SK-N-SH (cell line): ENCODE results near the gene LAMP2. TPM values are rescaled to one million over a fixed set of nuclear protein-coding genes. Genes with fewer than 3 reads are reported as not detected.

Experiments
- CTCF ChIA-PET: fragments of 300-600, 350-600 bp; formaldehyde crosslinking; extraction: SDS; loops from one replicate; lab custom pipeline; 2021; lab: Yijun Ruan, JAX
- POLR2A ChIA-PET: fragments of 350-600 bp; sonication (Branson Sonifier 250); formaldehyde crosslinking; extraction: SDS; loops from one replicate; lab custom pipeline; 2020; ENCODE audit warnings: antibody characterized with exemption, inconsistent platforms; lab: Yijun Ruan, JAX
- DNase-seq: peaks from one replicate; pipeline ENCODE4 v3.0.0; 2012
- H2AFZ ChIP-seq: fragments of 200-600 bp; sonication (generic); 2 replicates; pipeline ENCODE4 v1.8.1; 2016; ENCODE audit warnings: antibody characterized with exemption, mild to moderate bottlenecking, low read depth
- H3F3A ChIP-seq: fragments of 200-600 bp; sonication (generic); replicated peaks from 2 replicates; pipeline ENCODE3; 2016; ENCODE audit warnings: antibody characterized with exemption, mild to moderate bottlenecking; ENCODE audit not compliant: insufficient read depth
- H3K27ac ChIP-seq, 2 experiments: fragments of 200-500 bp in 1 of 2; fragments of 200-600 bp in 1 of 2; sonication (Bioruptor generic) in 1 of 2; sonication (generic), shearing (Covaris generic) in 1 of 2; 2 replicates each; pipeline versions ENCODE4 v1.5.1 to v1.6.1; 2014 to 2016; ENCODE audit warnings: low read depth in 2 of 2, inconsistent platforms in 1 of 2, low read length in 1 of 2, mild to moderate bottlenecking in 1 of 2, mixed read lengths in 1 of 2
- H3K27me3 ChIP-seq: fragments of 200-600 bp; sonication (generic), shearing (Covaris generic); 2 replicates; pipeline ENCODE4 v1.6.1; 2016; ENCODE audit warnings: mixed run types; ENCODE audit not compliant: insufficient read depth
- H3K36me3 ChIP-seq, 2 experiments: fragments of 200-500 bp in 1 of 2; fragments of 200-600 bp in 1 of 2; sonication (Bioruptor generic) in 1 of 2; sonication (generic) in 1 of 2; replicated peaks in 1 of 2; 2 replicates each; pipeline versions ENCODE3 to v1.5.1; 2014 to 2016; ENCODE audit warnings: low read length in 1 of 2, mild to moderate bottlenecking in 1 of 2; ENCODE audit not compliant: insufficient read depth in 2 of 2, control insufficient read depth in 1 of 2
- H3K4me1 ChIP-seq, 2 experiments: fragments of 200-500 bp in 1 of 2; fragments of 200-600 bp in 1 of 2; sonication (Bioruptor generic) in 1 of 2; sonication (generic), shearing (Covaris generic) in 1 of 2; 2 replicates each; pipeline versions ENCODE4 v1.5.1 to v1.6.1; 2014 to 2016; ENCODE audit warnings: low read depth in 1 of 2, low read length in 1 of 2, mixed run types in 1 of 2; ENCODE audit not compliant: insufficient read depth in 2 of 2, control insufficient read depth in 1 of 2
- H3K4me2 ChIP-seq: fragments of 200-600 bp; sonication (generic), shearing (Covaris generic); 2 replicates; pipeline ENCODE4 v1.6.1; 2017; ENCODE audit warnings: mixed run types
- H3K4me3 ChIP-seq, 2 experiments: fragments of 200-500 bp in 1 of 2; fragments of 200-600 bp in 1 of 2; sonication (Bioruptor generic) in 1 of 2; sonication (generic), shearing (Covaris generic) in 1 of 2; 2 replicates each; pipeline versions ENCODE4 v1.5.1 to v1.8.1; 2014 to 2016; ENCODE audit warnings: low read depth in 2 of 2, inconsistent platforms in 1 of 2, low read length in 1 of 2, mild to moderate bottlenecking in 1 of 2, mixed read lengths in 1 of 2, moderate library complexity in 1 of 2
- H3K79me2 ChIP-seq: fragments of 200-600 bp; sonication (generic); 2 replicates; pipeline ENCODE4 v1.8.1; 2017; ENCODE audit warnings: mild to moderate bottlenecking; ENCODE audit not compliant: insufficient read depth
- H3K9ac ChIP-seq: fragments of 200-600 bp; sonication (generic); 2 replicates; pipeline ENCODE4 v1.6.1; 2017; ENCODE audit warnings: mixed run types
- H3K9me2 ChIP-seq: fragments of 200-600 bp; sonication (generic); 2 replicates; pipeline ENCODE4 v1.6.1; 2017; ENCODE audit warnings: mixed run types
- H3K9me3 ChIP-seq: fragments of 200-600 bp; sonication (generic); 2 replicates; pipeline ENCODE4 v1.6.1; 2017; ENCODE audit warnings: mixed run types, mild to moderate bottlenecking, moderate library complexity
- H4K20me1 ChIP-seq: fragments of 200-600 bp; sonication (generic); 2 replicates; pipeline ENCODE4 v1.6.1; 2017; ENCODE audit warnings: mild to moderate bottlenecking, mixed run types; ENCODE audit not compliant: insufficient read depth
- EP300 ChIP-seq, 2 experiments: IDR thresholded peaks; 2 replicates each; pipeline versions ENCODE4 v1.4.0 to v1.6.1; 2012; ENCODE audit warnings: borderline replicate concordance in 1 of 2, low read depth in 1 of 2, low read length in 1 of 2
- FOXJ3 ChIP-seq: sonication (generic); formaldehyde crosslinking; IDR thresholded peaks from 2 replicates; pipeline ENCODE4 v1.5.1; 2020; ENCODE audit warnings: mild to moderate bottlenecking, missing genetic modification reagents
- JUND ChIP-seq: IDR thresholded peaks from 2 replicates; pipeline ENCODE4 v1.4.0; 2012
- MXI1 ChIP-seq: IDR thresholded peaks from 2 replicates; pipeline ENCODE4 v1.6.1; 2012; ENCODE audit warnings: mild to moderate bottlenecking, low read depth, low read length, improper control_type of control experiment
- RAD21 ChIP-seq: IDR thresholded peaks from 2 replicates; pipeline ENCODE4 v1.6.1; 2012; ENCODE audit warnings: mild to moderate bottlenecking, low read length
- RCOR1 ChIP-seq: fragments of 150-350 bp; IDR thresholded peaks from 2 replicates; pipeline ENCODE4 v1.6.1; 2017; ENCODE audit warnings: antibody characterized with exemption, low read length
- RFX5 ChIP-seq: IDR thresholded peaks from 2 replicates; pipeline ENCODE4 v1.6.1; 2012; ENCODE audit warnings: mild to moderate bottlenecking, improper control_type of control experiment, low read length
- SIN3A ChIP-seq: IDR thresholded peaks from 2 replicates; pipeline ENCODE4 v1.6.1; 2012; ENCODE audit warnings: low read depth, mild to moderate bottlenecking, low read length, moderate library complexity, borderline replicate concordance
- TAF1 ChIP-seq: IDR thresholded peaks from 2 replicates; pipeline ENCODE4 v1.6.1; 2012; ENCODE audit warnings: low read depth, mild to moderate bottlenecking, low read length, moderate library complexity, borderline replicate concordance
- YY1 ChIP-seq: IDR thresholded peaks from 2 replicates; pipeline ENCODE4 v1.4.0; 2012; ENCODE audit warnings: low read depth, mild to moderate bottlenecking
- WGBS: methylation state at CpG from one replicate; pipeline ENCODE4 v1.1.6; 2017; ENCODE audit warnings: low lambda C conversion rate; 5-methylcytosine and 5-hydroxymethylcytosine counted together
- polyA plus RNA-seq, 3 experiments: library from polyadenylated mRNA; depleted of rRNA; stranded (reverse); fragments of >200 nt; gene quantifications; 2 replicates each; pipeline ENCODE4 v1.2.3, GENCODE V29; 2012
- TF ChIP-seq, protein P1 (sequence below): IDR thresholded peaks from 2 replicates; pipeline ENCODE4 v1.6.1; 2012; ENCODE audit warnings: mild to moderate bottlenecking, low read depth, low read length, moderate library complexity
- TF ChIP-seq, protein P2 (sequence below): IDR thresholded peaks from 2 replicates; pipeline ENCODE4 v1.4.0; 2012; ENCODE audit warnings: low read depth, borderline replicate concordance
- TF ChIP-seq, protein P3 (sequence below): fragments of 200-600 bp; sonication (generic); IDR thresholded peaks from 2 replicates; pipeline ENCODE4 v1.6.1; 2017; ENCODE audit warnings: antibody characterized with exemption, mild to moderate bottlenecking, moderate library complexity
- TF ChIP-seq, protein P4 (sequence below): fragments of 150-350 bp; IDR thresholded peaks from 2 replicates; pipeline ENCODE4 v1.6.1; 2016; ENCODE audit warnings: mild to moderate bottlenecking, low read depth, low read length
- TF ChIP-seq, protein P5 (sequence below): IDR thresholded peaks from 2 replicates; pipeline ENCODE4 v1.4.0; 2012; ENCODE audit warnings: low read depth

The LAMP2 gene
- polyA plus RNA-seq, 1 of the 3 experiments (the other 2 are of a cell fraction) = 108 TPM

DNA sequence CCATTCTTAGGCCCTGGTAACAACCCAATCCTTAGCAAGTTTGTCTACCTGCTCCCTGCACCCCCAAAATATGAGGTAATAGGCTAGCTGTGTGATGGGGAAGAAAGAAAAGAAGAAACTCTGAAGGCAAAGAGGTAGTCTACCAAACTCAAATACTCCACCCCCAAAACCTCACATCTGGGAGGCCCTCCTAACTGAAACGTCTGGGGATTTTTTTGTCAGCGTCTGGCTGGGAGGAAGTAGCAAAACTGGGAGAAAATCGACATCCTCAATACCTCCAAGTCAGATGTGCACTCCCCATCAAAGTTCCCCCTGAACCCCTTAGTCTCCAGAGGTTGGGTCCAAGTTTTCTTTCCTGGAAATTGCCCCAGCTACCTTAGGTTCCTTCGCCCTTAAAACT is 1.0 kb downstream of the LAMP2 start:
- CTCF ChIA-PET = interaction anchor here (0.9 to 1.0 kb wide), 2 partner anchors 16 to 27 kb away, joined by 3 read pairs; no protein-coding TSS in a partner anchor
- H3K79me2 ChIP-seq = peaks cover 59% of the 10 kb centered on the region

DNA sequence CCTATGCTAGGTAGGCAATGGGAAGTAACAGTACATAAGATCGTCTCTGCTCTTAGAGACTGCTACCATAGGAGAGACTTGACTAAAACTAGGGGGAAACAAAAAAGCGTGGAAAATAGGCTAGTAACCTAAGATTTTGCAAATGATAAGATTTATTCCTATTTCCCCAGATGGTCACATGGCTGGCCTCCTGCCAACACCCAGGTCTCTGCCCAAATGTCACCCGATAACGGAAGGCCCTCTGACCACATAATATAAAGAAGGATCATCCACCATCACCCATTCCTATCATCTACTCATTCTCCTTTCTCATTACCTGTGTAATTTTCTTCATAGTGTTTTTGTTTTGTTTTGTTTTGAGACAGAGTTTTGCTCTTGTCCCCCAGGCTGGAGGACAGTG is 4.7 kb downstream of the LAMP2 start:
- Histone ChIP-seq H2AFZ (no peak overlapping the region), H3K79me2 (peaks cover 96% of the 10 kb centered on the region), H3K9ac (no peak overlapping the region), H3K4me1 (peaks cover 5 to 6% of the 10 kb centered on the region in 2 experiments; a peak in 2 of 4 replicates), H3K9me2 (no peaks in the 10 kb centered on the region), H3K27me3 (no peaks in the 10 kb centered on the region), H3K4me2 (no peak overlapping the region), H3K27ac (no peak overlapping the region), H3K36me3 (no peaks in the 10 kb centered on the region), H4K20me1 (peaks cover 38% of the 10 kb centered on the region; the same call in 1 of the 2 replicates), H3F3A (no peaks in the 10 kb centered on the region), H3K4me3 (no peak overlapping the region), H3K9me3 (no peaks in the 10 kb centered on the region)
- no peak for DNase-seq
- ChIA-PET POLR2A (no interaction called here), CTCF (interaction anchor here (2.1 kb wide), 1 partner anchor 13 kb away, joined by 14 read pairs; no protein-coding TSS in a partner anchor)
- no peak for TF ChIP-seq YY1
- TF ChIP-seq, protein P1, sequence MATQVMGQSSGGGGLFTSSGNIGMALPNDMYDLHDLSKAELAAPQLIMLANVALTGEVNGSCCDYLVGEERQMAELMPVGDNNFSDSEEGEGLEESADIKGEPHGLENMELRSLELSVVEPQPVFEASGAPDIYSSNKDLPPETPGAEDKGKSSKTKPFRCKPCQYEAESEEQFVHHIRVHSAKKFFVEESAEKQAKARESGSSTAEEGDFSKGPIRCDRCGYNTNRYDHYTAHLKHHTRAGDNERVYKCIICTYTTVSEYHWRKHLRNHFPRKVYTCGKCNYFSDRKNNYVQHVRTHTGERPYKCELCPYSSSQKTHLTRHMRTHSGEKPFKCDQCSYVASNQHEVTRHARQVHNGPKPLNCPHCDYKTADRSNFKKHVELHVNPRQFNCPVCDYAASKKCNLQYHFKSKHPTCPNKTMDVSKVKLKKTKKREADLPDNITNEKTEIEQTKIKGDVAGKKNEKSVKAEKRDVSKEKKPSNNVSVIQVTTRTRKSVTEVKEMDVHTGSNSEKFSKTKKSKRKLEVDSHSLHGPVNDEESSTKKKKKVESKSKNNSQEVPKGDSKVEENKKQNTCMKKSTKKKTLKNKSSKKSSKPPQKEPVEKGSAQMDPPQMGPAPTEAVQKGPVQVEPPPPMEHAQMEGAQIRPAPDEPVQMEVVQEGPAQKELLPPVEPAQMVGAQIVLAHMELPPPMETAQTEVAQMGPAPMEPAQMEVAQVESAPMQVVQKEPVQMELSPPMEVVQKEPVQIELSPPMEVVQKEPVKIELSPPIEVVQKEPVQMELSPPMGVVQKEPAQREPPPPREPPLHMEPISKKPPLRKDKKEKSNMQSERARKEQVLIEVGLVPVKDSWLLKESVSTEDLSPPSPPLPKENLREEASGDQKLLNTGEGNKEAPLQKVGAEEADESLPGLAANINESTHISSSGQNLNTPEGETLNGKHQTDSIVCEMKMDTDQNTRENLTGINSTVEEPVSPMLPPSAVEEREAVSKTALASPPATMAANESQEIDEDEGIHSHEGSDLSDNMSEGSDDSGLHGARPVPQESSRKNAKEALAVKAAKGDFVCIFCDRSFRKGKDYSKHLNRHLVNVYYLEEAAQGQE = no peak
- TF ChIP-seq, protein P2, sequence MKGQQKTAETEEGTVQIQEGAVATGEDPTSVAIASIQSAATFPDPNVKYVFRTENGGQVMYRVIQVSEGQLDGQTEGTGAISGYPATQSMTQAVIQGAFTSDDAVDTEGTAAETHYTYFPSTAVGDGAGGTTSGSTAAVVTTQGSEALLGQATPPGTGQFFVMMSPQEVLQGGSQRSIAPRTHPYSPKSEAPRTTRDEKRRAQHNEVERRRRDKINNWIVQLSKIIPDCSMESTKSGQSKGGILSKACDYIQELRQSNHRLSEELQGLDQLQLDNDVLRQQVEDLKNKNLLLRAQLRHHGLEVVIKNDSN = no peak
- TF ChIP-seq SIN3A = no peak
- no peak for TF ChIP-seq MXI1
- no peak for TF ChIP-seq RAD21
- TF ChIP-seq EP300 (IDR thresholded peaks at IDR 0.05; ENCODE audit: borderline replicate concordance in 1 of 2, low read depth in 1 of 2, low read length in 1 of 2) = no peak
- TF ChIP-seq FOXJ3 (CRISPR knock-in tag) = no peak
- no peak for TF ChIP-seq RFX5
- no peak for TF ChIP-seq JUND
- TF ChIP-seq, protein P3, sequence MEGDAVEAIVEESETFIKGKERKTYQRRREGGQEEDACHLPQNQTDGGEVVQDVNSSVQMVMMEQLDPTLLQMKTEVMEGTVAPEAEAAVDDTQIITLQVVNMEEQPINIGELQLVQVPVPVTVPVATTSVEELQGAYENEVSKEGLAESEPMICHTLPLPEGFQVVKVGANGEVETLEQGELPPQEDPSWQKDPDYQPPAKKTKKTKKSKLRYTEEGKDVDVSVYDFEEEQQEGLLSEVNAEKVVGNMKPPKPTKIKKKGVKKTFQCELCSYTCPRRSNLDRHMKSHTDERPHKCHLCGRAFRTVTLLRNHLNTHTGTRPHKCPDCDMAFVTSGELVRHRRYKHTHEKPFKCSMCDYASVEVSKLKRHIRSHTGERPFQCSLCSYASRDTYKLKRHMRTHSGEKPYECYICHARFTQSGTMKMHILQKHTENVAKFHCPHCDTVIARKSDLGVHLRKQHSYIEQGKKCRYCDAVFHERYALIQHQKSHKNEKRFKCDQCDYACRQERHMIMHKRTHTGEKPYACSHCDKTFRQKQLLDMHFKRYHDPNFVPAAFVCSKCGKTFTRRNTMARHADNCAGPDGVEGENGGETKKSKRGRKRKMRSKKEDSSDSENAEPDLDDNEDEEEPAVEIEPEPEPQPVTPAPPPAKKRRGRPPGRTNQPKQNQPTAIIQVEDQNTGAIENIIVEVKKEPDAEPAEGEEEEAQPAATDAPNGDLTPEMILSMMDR = no peak
- TF ChIP-seq RCOR1 = no peak
- 68% methylated on average over 4 of the region's 4 CpGs for WGBS

More for the DNA sequence above, 1.0 kb downstream of the LAMP2 start:
- TF ChIP-seq, protein P4, sequence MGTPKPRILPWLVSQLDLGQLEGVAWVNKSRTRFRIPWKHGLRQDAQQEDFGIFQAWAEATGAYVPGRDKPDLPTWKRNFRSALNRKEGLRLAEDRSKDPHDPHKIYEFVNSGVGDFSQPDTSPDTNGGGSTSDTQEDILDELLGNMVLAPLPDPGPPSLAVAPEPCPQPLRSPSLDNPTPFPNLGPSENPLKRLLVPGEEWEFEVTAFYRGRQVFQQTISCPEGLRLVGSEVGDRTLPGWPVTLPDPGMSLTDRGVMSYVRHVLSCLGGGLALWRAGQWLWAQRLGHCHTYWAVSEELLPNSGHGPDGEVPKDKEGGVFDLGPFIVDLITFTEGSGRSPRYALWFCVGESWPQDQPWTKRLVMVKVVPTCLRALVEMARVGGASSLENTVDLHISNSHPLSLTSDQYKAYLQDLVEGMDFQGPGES = no peak
- TF ChIP-seq, protein P5, sequence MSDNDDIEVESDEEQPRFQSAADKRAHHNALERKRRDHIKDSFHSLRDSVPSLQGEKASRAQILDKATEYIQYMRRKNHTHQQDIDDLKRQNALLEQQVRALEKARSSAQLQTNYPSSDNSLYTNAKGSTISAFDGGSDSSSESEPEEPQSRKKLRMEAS = no peak
- TF ChIP-seq TAF1 = no peak
- H3K4me2 ChIP-seq = peak overlapping the region; percentile 90
- H3K9me3 ChIP-seq = no peaks in the 10 kb centered on the region
- H3K4me3 ChIP-seq = peak overlapping the region; percentile 80 to 97
- no peaks in the 10 kb centered on the region for H3K27me3 ChIP-seq
- H3K4me1 ChIP-seq = peaks cover 5 to 6% of the 10 kb centered on the region in 2 experiments; a peak in 2 of 4 replicates
- 28% methylated on average over 4 of the region's 4 CpGs for WGBS
- H3K9ac ChIP-seq = peak overlapping the region; percentile 97
- no peaks in the 10 kb centered on the region for H3K9me2 ChIP-seq
- DNase-seq = no peak
- H4K20me1 ChIP-seq = peaks cover 18% of the 10 kb centered on the region; the same call in 1 of the 2 replicates
- POLR2A ChIA-PET = interaction anchor here (1.0 to 1.6 kb wide), 3 partner anchors 18 to 159 kb away, joined by 3 to 6 read pairs (median 4); partner anchors contain the start of gene MCTS1
- no peaks in the 10 kb centered on the region for H3F3A ChIP-seq
- H3K27ac ChIP-seq = peak overlapping the region in 1 of 2 experiments; percentile 90; a peak in 1 of 4 replicates
- no peaks in the 10 kb centered on the region for H3K36me3 ChIP-seq
- H2AFZ ChIP-seq = no peak overlapping the region
